Activated CD8-positive, alpha-beta T cell treated with anti-CD3 and anti-CD28 coated beads, Interleukin-2, amount 10 ng/mL, durations not matched to agents 7 days and 5 days (primary cell): ENCODE results near the gene C11orf54. TPM values are rescaled to one million over a fixed set of nuclear protein-coding genes. Genes with fewer than 3 reads are reported as not detected.

Experiments used
- ATAC-seq: fragments of 150-1000 bp; cut with Tn5 transposase; one replicate; pipeline ENCODE4 v1.10.0; 2021; ENCODE audit warnings: moderate library complexity
- CTCF ChIA-PET: fragments of 350-600 bp; sonication (Branson Sonifier 250); formaldehyde crosslinking; loops from one replicate; lab custom pipeline; 2021; ENCODE audit warnings: antibody characterized with exemption; lab: Charles Lee
- POLR2A ChIA-PET: fragments of 350-600 bp; sonication (Branson Sonifier 250); formaldehyde crosslinking; loops from one replicate; lab custom pipeline; 2021; ENCODE audit warnings: antibody characterized with exemption; lab: Charles Lee
- DNase-seq: peaks from one replicate; pipeline ENCODE4 v3.0.0-alpha.2; 2020
- H3K27ac Mint-ChIP-seq: one replicate; pipeline ENCODE4 v1.8.0; 2021; ENCODE audit warnings: mild to moderate bottlenecking, mixed read lengths
- H3K27me3 Mint-ChIP-seq: one replicate; pipeline ENCODE4 v1.8.0; 2021; ENCODE audit warnings: low read depth, mixed read lengths
- H3K36me3 Mint-ChIP-seq: one replicate; pipeline ENCODE4 v1.8.0; 2021; ENCODE audit warnings: low read depth, mixed read lengths
- H3K4me1 Mint-ChIP-seq: one replicate; pipeline ENCODE4 v1.8.0; 2021; ENCODE audit warnings: low read depth, mixed read lengths
- H3K4me3 Mint-ChIP-seq: one replicate; pipeline ENCODE4 v1.8.0; 2021; ENCODE audit warnings: mild to moderate bottlenecking, mixed read lengths
- H3K9me3 Mint-ChIP-seq: one replicate; pipeline ENCODE4 v1.8.0; 2022; ENCODE audit warnings: mixed read lengths; ENCODE audit not compliant: insufficient read depth
- total RNA-seq, 2 experiments: library from RNA; stranded (reverse); gene quantifications; one replicate each; pipeline ENCODE4 v1.2.3, GENCODE V29; 2021

The C11orf54 gene
- total RNA-seq, 2 experiments from 2014 or later: 17.9 to 19.3 TPM

DNA sequence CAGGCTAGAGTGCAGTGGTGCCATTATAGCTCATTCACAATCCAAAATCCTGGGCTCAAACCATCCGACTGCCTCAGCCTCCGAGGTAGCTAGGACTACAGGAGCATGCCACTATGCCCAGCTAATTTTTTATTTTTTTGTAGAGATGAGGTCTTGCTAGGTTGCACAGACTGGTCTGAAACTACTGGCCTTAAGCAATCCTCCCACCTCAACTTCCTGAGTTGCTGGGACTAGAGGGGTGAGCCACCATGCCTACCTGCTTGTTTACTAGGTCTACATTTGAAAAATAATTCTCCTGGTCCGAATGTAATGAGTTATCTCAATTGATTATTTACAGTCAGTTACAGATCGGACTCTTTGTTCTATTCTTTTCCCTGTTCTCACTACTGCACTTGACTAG, 22.2 kb upstream of the C11orf54 start:
- Mint-ChIP-seq H3K9me3 (no peaks in the 10 kb centered on the region), H3K4me1 (peaks cover 24% of the 10 kb centered on the region), H3K36me3 (peaks cover 74% of the 10 kb centered on the region), H3K4me3 (no peak overlapping the region), H3K27ac (no peak overlapping the region), H3K27me3 (no peaks in the 10 kb centered on the region)
- no peak for ATAC-seq
- POLR2A ChIA-PET: interaction anchor here (0.6 to 4.4 kb wide), 4 partner anchors 16 to 65 kb away, joined by 3 to 24 read pairs (median 3); partner anchors contain the start of genes C11orf54, CEP295, MED17 and TAF1D
- no peak for DNase-seq
- CTCF ChIA-PET: interaction anchor here (1.6 kb wide), 1 partner anchor 8 kb away, joined by 8 read pairs; no protein-coding TSS in a partner anchor

- no peaks in the 10 kb centered on the region for H3K27me3 Mint-ChIP-seq
- ATAC-seq (no peak), DNase-seq (no peak)
- no peak overlapping the region for H3K4me3 Mint-ChIP-seq
- peaks cover 24% of the 10 kb centered on the region for H3K4me1 Mint-ChIP-seq
- ChIA-PET POLR2A (interaction anchor here (4.4 kb wide), 1 partner anchor 20 kb away, joined by 24 read pairs; the partner anchor contains the start of genes C11orf54 and TAF1D), CTCF (interaction anchor here (1.4 kb wide), 1 partner anchor 11 kb away, joined by 3 read pairs; no protein-coding TSS in a partner anchor)
- H3K36me3 Mint-ChIP-seq: peaks cover 71% of the 10 kb centered on the region
- no peaks in the 10 kb centered on the region for H3K9me3 Mint-ChIP-seq
- H3K27ac Mint-ChIP-seq: no peak overlapping the region
Measured at GRCh38 chr11:93720522-93720921, 20.9 kb upstream of the C11orf54 start.

GRCh38 chr11:93724089-93724488, 17.4 kb upstream of the C11orf54 start:
- Mint-ChIP-seq H3K4me1 (peaks cover 7% of the 10 kb centered on the region), H3K36me3 (peaks cover 68% of the 10 kb centered on the region), H3K4me3 (no peak overlapping the region), H3K27ac (no peak overlapping the region), H3K9me3 (no peaks in the 10 kb centered on the region), H3K27me3 (no peaks in the 10 kb centered on the region)
- DNase-seq (no peak), ATAC-seq (no peak)
- ChIA-PET CTCF (interaction anchor here (1.0 kb wide), 1 partner anchor 16 kb away, joined by 3 read pairs; no protein-coding TSS in a partner anchor), POLR2A (interaction anchor here (0.7 to 1.2 kb wide), 2 partner anchors 17 to 60 kb away, joined by 3 to 7 read pairs; partner anchors contain the start of genes C11orf54, MED17 and TAF1D)

GRCh38 chr11:93727985-93728791, 13.3 kb upstream of the C11orf54 start:
- no peak for DNase-seq
- peaks cover 10% of the 10 kb centered on the region for H3K4me1 Mint-ChIP-seq
- no peak for ATAC-seq
- H3K4me3 Mint-ChIP-seq: no peak overlapping the region
- H3K27me3 Mint-ChIP-seq: no peaks in the 10 kb centered on the region
- ChIA-PET CTCF (interaction anchor here (0.8 to 2.1 kb wide), 4 partner anchors 9 to 73 kb away, joined by 3 to 10 read pairs (median 6); partner anchors contain the start of genes C11orf54 and TAF1D), POLR2A (interaction anchor here (1.2 kb wide), 1 partner anchor 13 kb away, joined by 5 read pairs; the partner anchor contains the start of genes C11orf54 and TAF1D)
- peak overlapping the region; percentile 71 for H3K27ac Mint-ChIP-seq
- H3K36me3 Mint-ChIP-seq: peaks cover 77% of the 10 kb centered on the region
- no peaks in the 10 kb centered on the region for H3K9me3 Mint-ChIP-seq

DNA sequence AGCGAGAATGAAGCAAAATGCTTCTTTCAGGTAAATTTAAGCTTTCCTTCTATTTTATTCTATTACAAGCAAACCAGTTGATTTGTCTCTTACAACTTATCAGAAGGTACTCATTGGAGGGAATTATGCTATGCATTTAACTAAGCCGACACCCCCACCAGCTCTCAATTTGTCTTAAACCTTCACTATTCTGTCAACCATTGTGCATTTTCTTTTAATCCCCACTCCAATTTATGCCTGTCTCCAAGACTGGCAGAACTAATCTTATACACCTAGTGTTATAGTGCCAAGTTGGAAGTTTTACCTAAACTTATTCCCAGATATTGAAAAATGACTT, 12.7 kb upstream of the C11orf54 start:
- Mint-ChIP-seq H3K27ac (no peak overlapping the region), H3K4me1 (peaks cover 16% of the 10 kb centered on the region), H3K27me3 (no peaks in the 10 kb centered on the region), H3K4me3 (no peak overlapping the region), H3K36me3 (peaks cover 80% of the 10 kb centered on the region), H3K9me3 (no peaks in the 10 kb centered on the region)
- ChIA-PET POLR2A (interaction anchor here (0.9 to 1.2 kb wide), 2 partner anchors 13 to 55 kb away, joined by 4 to 5 read pairs; partner anchors contain the start of genes C11orf54, MED17 and TAF1D), CTCF (interaction anchor here (2.1 kb wide), 1 partner anchor 12 kb away, joined by 10 read pairs; the partner anchor contains the start of genes C11orf54 and TAF1D)
- ATAC-seq (no peak), DNase-seq (no peak)

GRCh38 chr11:93729129-93729616, 12.3 kb upstream of the C11orf54 start:
- ATAC-seq: no peak
- Mint-ChIP-seq H3K36me3 (peaks cover 80% of the 10 kb centered on the region), H3K27me3 (no peaks in the 10 kb centered on the region), H3K27ac (no peak overlapping the region), H3K4me1 (peaks cover 18% of the 10 kb centered on the region), H3K4me3 (no peak overlapping the region), H3K9me3 (no peaks in the 10 kb centered on the region)
- CTCF ChIA-PET: interaction anchor here (2.1 kb wide), 1 partner anchor 11 kb away, joined by 10 read pairs; the partner anchor contains the start of genes C11orf54 and TAF1D
- POLR2A ChIA-PET: interaction anchor here (0.9 to 1.2 kb wide), 2 partner anchors 12 to 55 kb away, joined by 4 to 5 read pairs; partner anchors contain the start of genes C11orf54, MED17 and TAF1D
- no peak for DNase-seq

- no peak for ATAC-seq
- Mint-ChIP-seq H3K4me1 (peaks cover 30% of the 10 kb centered on the region), H3K4me3 (no peak overlapping the region), H3K36me3 (peaks cover 84% of the 10 kb centered on the region), H3K27me3 (no peaks in the 10 kb centered on the region), H3K9me3 (no peaks in the 10 kb centered on the region), H3K27ac (peak overlapping the region; percentile 60)
- CTCF ChIA-PET: interaction anchor here (0.6 to 2.1 kb wide), 5 partner anchors 9 to 60 kb away, joined by 3 to 10 read pairs (median 3); partner anchors contain the start of genes C11orf54 and TAF1D
- DNase-seq: no peak
- POLR2A ChIA-PET: interaction anchor here (1.0 to 3.3 kb wide), 2 partner anchors 11 to 54 kb away, joined by 4 to 22 read pairs; partner anchors contain the start of genes C11orf54, MED17 and TAF1D
Measured at GRCh38 chr11:93730108-93731107, 11.1 kb upstream of the C11orf54 start.

DNA sequence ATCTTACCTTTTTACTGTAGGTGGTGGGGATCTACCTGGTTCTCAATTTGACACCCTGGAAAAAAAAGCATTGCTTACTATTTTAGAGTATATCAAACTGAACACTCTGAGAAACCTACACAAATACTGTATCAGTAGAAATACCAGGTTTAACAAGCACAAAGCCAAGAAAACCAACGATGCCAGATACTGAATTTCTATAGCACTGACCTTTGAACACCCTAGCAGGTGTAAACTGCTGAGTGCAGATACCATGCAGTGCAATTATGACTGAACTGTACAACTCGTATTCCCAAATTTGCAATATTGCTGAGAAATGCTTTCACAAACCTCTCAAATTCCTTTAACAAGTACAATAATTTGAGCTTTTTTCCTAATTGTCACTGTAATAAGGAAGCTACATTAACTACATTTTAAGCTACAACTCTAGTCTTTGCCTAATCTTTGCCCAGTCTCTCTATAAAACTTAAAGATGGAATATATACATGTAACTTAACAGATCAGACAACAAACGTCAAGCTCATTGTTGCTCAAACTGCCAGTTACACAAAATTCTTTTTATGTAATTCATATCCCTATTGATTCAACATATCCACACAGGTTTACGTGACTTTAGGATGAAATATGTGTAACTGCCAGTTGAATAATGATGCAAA, 9.1 kb upstream of the C11orf54 start:
- H3K36me3 Mint-ChIP-seq: peaks cover 90% of the 10 kb centered on the region
- H3K27me3 Mint-ChIP-seq: no peaks in the 10 kb centered on the region
- H3K27ac Mint-ChIP-seq: peak overlapping the region; percentile 12
- ChIA-PET CTCF (interaction anchor here (0.9 kb wide), 1 partner anchor 52 kb away, joined by 3 read pairs; the partner anchor contains the start of gene MED17), POLR2A (interaction anchor here (3.3 kb wide), 1 partner anchor 9 kb away, joined by 22 read pairs; the partner anchor contains the start of genes C11orf54 and TAF1D)
- no peaks in the 10 kb centered on the region for H3K9me3 Mint-ChIP-seq
- DNase-seq: no peak
- H3K4me3 Mint-ChIP-seq: no peak overlapping the region
- peaks cover 45% of the 10 kb centered on the region for H3K4me1 Mint-ChIP-seq
- no peak for ATAC-seq

GRCh38 chr11:93733474-93733873, 8.0 kb upstream of the C11orf54 start:
- Mint-ChIP-seq H3K4me3 (peak overlapping the region; percentile 7), H3K4me1 (peaks cover 57% of the 10 kb centered on the region), H3K36me3 (peaks cover 92% of the 10 kb centered on the region), H3K27me3 (no peaks in the 10 kb centered on the region), H3K9me3 (no peaks in the 10 kb centered on the region), H3K27ac (peak overlapping the region; percentile 60)
- POLR2A ChIA-PET: interaction anchor here (3.3 to 9.5 kb wide), 2 partner anchors 8 to 50 kb away, joined by 22 to 161 read pairs; partner anchors contain the start of genes C11orf54, MED17 and TAF1D
- ATAC-seq (no peak), DNase-seq (no peak)
- CTCF ChIA-PET: no interaction called here
